Activated naive CD8-positive, alpha-beta T cell (primary cell): ENCODE results near the gene TFG.

Experiments used
- H3K27ac Mint-ChIP-seq: one replicate; pipeline ENCODE4 v1.8.0; 2021; ENCODE audit warnings: mixed read lengths
- H3K27me3 Mint-ChIP-seq: one replicate; pipeline ENCODE4 v1.8.0; 2021; ENCODE audit warnings: mixed read lengths
- H3K36me3 Mint-ChIP-seq: one replicate; pipeline ENCODE4 v1.8.0; 2021; ENCODE audit warnings: mixed read lengths
- H3K4me1 Mint-ChIP-seq: one replicate; pipeline ENCODE4 v1.8.0; 2021; ENCODE audit warnings: low read depth, mixed read lengths
- H3K4me3 Mint-ChIP-seq: one replicate; pipeline ENCODE4 v1.8.0; 2021; ENCODE audit warnings: mild to moderate bottlenecking, mixed read lengths
- H3K9me3 Mint-ChIP-seq: one replicate; pipeline ENCODE4 v1.8.0; 2021; ENCODE audit warnings: low read depth, mixed read lengths

The TFG gene

DNA sequence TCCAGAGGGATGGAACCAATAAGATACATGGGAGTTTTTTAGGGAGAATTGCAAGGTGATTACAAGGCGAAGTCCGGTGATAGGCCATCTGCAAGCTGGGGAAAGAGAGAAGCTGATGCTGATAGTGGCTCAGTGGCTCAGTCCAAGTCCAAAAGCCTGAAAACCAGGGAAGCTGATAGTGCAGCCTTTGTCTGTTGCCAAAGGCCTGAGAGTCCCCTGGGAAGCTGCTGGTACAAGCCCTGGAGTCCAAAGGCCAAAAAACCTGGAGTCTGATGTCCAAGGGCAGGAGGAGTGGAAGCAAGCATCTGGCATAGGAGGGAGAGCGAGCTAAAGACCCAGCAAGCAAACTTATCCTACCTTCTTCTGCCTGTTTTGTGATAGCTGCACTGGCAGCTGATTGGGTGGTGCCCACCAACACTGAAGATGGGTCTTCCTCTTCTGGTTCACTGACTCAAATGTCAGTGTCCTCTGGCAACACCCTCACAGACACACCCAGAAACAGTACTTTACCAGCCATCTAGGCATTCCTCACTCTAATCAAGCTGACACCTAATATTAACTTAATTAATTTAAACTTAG lies 16.7 kb downstream of the TFG start:
- peaks cover 15% of the 10 kb centered on the region for H3K4me1 Mint-ChIP-seq
- no peaks in the 10 kb centered on the region for H3K27me3 Mint-ChIP-seq
- H3K4me3 Mint-ChIP-seq: no peak overlapping the region
- no peak overlapping the region for H3K27ac Mint-ChIP-seq
- H3K36me3 Mint-ChIP-seq: peaks cover 11% of the 10 kb centered on the region
- no peaks in the 10 kb centered on the region for H3K9me3 Mint-ChIP-seq

DNA sequence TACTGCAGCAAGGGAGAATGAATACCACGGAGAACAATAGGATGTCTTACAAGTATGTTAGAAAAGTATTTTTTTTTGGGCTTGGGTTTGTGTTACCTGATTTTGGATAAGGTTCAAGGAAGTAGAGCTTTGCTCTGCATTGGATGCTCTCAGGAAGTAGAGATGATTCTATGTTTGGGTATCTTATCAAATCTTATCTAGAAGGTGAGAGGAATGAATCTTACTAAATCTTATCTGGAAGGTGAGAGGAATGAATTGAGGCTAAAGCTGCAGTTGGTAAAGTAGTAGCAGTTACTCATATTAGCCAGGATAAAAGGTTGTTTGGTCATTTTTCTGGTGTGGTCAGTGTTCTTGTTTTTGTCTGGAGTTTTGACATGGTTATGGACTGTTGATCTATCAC lies 17.4 kb downstream of the TFG start:
- Mint-ChIP-seq H3K27ac (no peak overlapping the region), H3K36me3 (peaks cover 11% of the 10 kb centered on the region), H3K4me3 (no peak overlapping the region), H3K27me3 (no peaks in the 10 kb centered on the region), H3K9me3 (no peaks in the 10 kb centered on the region), H3K4me1 (peaks cover 15% of the 10 kb centered on the region)

DNA sequence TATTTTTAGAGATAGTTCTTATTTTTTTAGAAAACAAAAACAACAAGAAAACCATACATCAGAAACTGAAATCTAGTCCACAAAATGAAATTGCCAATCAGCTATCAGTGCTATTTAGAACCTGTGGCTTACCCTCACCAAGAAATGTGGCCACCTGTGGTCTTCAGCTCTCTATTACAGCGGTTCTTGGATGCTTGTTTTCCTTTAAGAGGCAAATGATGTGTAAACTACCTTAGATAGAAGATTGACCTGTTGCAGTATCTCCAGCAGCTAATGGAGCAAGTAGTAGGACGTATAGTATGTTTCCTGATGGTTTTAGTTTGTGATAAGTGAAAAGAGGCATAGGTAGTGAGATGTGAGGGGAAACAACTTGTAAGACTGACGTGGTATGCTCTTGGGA lies 21.2 kb downstream of the TFG start:
- Mint-ChIP-seq H3K9me3 (no peaks in the 10 kb centered on the region), H3K4me3 (no peak overlapping the region), H3K4me1 (peaks cover 20% of the 10 kb centered on the region), H3K27me3 (no peaks in the 10 kb centered on the region), H3K36me3 (peaks cover 8% of the 10 kb centered on the region), H3K27ac (no peak overlapping the region)

DNA sequence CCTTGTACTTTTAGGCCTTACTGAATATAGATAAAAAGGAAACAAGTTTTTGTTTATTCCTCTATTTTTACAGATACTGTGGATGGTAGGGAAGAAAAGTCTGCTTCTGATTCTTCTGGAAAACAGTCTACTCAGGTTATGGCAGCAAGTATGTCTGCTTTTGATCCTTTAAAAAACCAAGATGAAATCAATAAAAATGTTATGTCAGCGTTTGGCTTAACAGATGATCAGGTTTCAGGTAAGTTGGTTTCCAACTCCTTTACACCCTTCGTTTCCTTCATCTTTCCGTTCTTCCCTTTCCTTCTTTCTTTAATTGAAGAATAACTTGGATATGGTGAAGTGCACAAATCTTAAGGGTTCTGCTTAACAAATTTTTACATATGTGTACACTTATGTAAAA lies 23.1 kb downstream of the TFG start:
- Mint-ChIP-seq H3K4me3 (no peak overlapping the region), H3K36me3 (peaks cover 12% of the 10 kb centered on the region)

DNA sequence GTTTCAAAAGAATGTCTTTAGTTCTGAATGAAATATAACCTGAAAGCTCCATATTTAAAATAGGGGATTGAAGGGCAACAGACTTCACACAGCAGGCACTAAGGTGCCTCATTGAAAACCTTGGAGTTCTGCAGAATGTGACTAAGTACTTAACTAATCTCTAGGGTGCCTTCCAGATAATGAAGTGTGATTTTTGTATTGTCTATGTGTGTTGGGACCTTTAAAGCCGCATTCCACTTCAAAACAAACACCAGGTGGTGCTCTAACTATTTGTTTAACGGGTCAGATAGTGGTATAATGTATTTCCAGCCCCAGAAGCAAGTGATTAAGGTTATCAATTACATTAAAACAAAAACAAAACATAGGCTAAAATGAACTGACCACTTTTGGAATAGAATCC lies 28.0 kb downstream of the TFG start:
- H3K27me3 Mint-ChIP-seq: no peaks in the 10 kb centered on the region
- no peak overlapping the region for H3K4me3 Mint-ChIP-seq
- H3K27ac Mint-ChIP-seq: no peak overlapping the region
- H3K9me3 Mint-ChIP-seq: no peaks in the 10 kb centered on the region
- peaks cover 8% of the 10 kb centered on the region for H3K4me1 Mint-ChIP-seq
- H3K36me3 Mint-ChIP-seq: peaks cover 9% of the 10 kb centered on the region

More for the DNA sequence above, 23.1 kb downstream of the TFG start:
- Mint-ChIP-seq H3K4me1 (peaks cover 5% of the 10 kb centered on the region), H3K27me3 (no peaks in the 10 kb centered on the region), H3K27ac (no peak overlapping the region), H3K9me3 (no peaks in the 10 kb centered on the region)

DNA sequence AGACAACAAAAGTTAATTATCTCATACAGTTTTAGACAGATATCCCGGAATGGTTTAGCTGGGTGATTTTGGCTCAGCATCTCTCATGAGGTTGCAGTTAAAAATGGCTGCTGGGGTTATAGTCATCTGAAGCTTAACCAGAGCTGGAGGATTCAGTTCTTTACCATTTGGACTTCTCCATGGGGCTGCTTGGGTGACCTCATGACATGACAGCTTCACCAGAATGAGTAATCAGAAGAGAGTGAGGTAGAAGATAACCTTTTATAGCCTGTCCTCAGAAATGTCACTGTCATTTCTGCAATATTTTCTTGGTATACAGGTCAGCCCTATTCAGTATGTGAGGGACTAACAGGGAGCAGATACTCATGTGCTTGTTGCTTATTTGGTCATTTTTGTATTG lies 30.9 kb downstream of the TFG start:
- H3K4me1 Mint-ChIP-seq: peaks cover 3% of the 10 kb centered on the region
- no peaks in the 10 kb centered on the region for H3K27me3 Mint-ChIP-seq
- H3K36me3 Mint-ChIP-seq: peaks cover 10% of the 10 kb centered on the region
- no peak overlapping the region for H3K4me3 Mint-ChIP-seq
- H3K9me3 Mint-ChIP-seq: no peaks in the 10 kb centered on the region
- no peak overlapping the region for H3K27ac Mint-ChIP-seq

DNA sequence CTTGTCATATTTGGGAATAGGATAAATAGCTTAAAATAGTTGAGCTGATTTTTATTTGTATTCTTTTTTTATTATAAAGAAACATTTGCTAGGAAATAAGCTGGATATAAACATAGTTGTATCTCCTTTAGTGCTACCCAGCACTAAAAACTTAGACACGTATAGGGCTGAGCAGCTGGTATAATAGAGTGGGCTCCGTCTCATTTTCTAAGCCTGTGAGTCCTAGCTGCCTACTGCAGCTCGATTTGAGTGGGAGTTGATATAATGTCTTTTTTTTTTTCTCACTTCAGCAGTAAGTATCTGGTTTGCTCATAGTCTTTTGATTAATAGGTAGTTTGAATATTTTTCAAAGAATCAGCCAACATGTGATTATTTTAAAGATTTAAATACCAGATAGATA lies 34.2 kb downstream of the TFG start:
- no peaks in the 10 kb centered on the region for H3K27me3 Mint-ChIP-seq
- H3K4me3 Mint-ChIP-seq: no peak overlapping the region
- H3K4me1 Mint-ChIP-seq: peaks cover 2% of the 10 kb centered on the region
- H3K27ac Mint-ChIP-seq: no peak overlapping the region
- H3K9me3 Mint-ChIP-seq: no peaks in the 10 kb centered on the region
- H3K36me3 Mint-ChIP-seq: peaks cover 9% of the 10 kb centered on the region

DNA sequence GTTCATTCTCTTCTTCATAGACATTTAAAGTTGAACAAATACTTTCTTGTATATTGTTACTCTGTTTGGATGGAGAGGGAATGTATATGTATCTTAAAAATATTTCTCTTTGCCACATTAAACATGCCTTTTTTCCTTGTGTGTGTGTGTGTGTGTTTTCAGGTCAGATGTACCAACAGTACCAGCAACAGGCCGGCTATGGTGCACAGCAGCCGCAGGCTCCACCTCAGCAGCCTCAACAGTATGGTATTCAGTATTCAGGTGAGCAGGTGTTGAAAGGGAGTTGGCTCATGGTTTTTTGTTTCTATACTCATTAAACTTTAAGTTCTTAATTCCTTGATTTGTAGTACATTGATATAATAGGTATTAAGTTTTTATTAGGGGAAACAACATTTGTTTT lies 35.4 kb downstream of the TFG start:
- H3K36me3 Mint-ChIP-seq: peaks cover 14% of the 10 kb centered on the region
- H3K9me3 Mint-ChIP-seq: no peaks in the 10 kb centered on the region
- no peaks in the 10 kb centered on the region for H3K27me3 Mint-ChIP-seq
- no peak overlapping the region for H3K4me3 Mint-ChIP-seq
- peaks cover 2% of the 10 kb centered on the region for H3K4me1 Mint-ChIP-seq
- H3K27ac Mint-ChIP-seq: no peak overlapping the region

DNA sequence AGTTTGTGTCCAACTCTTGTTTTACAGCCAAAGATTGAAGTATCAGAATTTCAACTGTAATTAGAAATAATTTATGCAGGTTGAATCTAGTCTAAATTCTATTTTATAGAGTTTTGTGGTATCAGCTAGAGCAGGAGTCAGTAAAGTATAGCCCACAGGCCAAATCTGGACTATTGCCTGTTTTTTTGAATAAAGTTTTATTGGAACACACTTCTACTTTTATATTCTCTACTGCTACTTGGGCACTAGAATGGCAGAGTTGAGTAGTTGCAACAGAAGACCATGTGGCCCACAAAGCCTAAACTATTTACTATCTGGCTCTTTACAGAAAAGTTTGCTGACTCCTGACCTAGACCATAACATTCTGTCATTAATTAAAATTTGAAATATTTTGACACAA lies 36.3 kb downstream of the TFG start:
- Mint-ChIP-seq H3K27ac (no peak overlapping the region), H3K36me3 (peaks cover 14% of the 10 kb centered on the region)

DNA sequence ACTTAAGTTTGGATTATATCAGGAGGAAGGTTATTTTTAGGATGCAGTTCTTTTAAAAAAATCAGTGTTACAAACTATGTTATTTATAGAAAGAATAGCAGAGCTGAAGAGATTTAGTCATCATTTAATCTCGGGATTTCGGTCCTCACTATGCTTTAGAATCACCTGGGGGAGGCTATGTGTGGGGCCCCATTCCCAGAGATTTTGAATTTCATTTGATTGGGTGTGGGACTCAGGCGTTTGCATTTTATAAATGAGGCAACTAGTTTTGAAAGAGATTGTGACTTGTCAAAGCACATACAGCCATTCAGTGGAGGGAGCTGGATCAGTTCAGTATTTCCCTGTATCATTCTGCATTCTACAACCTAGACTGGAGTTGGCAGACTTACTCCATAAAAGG lies 36.8 kb downstream of the TFG start:
- Mint-ChIP-seq H3K4me1 (no peaks in the 10 kb centered on the region), H3K27ac (no peak overlapping the region), H3K9me3 (no peaks in the 10 kb centered on the region), H3K27me3 (no peaks in the 10 kb centered on the region), H3K36me3 (peaks cover 14% of the 10 kb centered on the region), H3K4me3 (no peak overlapping the region)

More for the DNA sequence above, 36.3 kb downstream of the TFG start:
- Mint-ChIP-seq H3K9me3 (no peaks in the 10 kb centered on the region), H3K27me3 (no peaks in the 10 kb centered on the region), H3K4me3 (no peak overlapping the region), H3K4me1 (no peaks in the 10 kb centered on the region)

DNA sequence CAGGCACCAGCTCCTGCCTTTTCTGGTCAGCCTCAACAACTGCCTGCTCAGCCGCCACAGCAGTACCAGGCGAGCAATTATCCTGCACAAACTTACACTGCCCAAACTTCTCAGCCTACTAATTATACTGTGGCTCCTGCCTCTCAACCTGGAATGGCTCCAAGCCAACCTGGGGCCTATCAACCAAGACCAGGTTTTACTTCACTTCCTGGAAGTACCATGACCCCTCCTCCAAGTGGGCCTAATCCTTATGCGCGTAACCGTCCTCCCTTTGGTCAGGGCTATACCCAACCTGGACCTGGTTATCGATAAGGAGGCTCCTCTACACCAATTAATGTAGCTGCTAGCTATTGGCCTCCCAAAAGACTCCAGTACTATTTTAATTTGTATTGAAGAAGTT lies 38.9 kb downstream of the TFG start:
- peaks cover 15% of the 10 kb centered on the region for H3K36me3 Mint-ChIP-seq
- no peak overlapping the region for H3K4me3 Mint-ChIP-seq
- no peak overlapping the region for H3K27ac Mint-ChIP-seq

DNA sequence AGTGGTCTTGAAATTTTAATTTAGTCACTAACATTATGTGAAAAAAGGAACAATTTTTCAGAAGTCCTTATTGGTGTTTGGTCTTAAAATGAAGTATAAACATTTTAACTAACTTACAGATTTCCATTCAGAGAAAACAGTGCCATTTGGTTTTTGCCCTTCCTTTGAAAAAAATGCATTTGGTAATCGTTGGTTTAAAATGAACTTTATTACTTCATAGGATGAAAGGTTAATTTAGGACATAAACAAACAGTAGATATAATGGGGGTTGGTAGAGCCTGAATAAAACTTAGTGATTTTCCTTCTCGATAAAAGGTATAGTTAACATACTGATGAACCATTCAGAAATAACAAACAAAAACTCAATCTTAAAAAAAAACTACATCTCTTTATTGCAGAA lies 39.7 kb downstream of the TFG start:
- no peaks in the 10 kb centered on the region for H3K27me3 Mint-ChIP-seq
- H3K27ac Mint-ChIP-seq: no peak overlapping the region
- H3K36me3 Mint-ChIP-seq: peaks cover 15% of the 10 kb centered on the region
- no peaks in the 10 kb centered on the region for H3K4me1 Mint-ChIP-seq
- H3K4me3 Mint-ChIP-seq: no peak overlapping the region
- H3K9me3 Mint-ChIP-seq: no peaks in the 10 kb centered on the region

More for the DNA sequence above, 38.9 kb downstream of the TFG start:
- Mint-ChIP-seq H3K4me1 (no peaks in the 10 kb centered on the region), H3K27me3 (no peaks in the 10 kb centered on the region), H3K9me3 (no peaks in the 10 kb centered on the region)

DNA sequence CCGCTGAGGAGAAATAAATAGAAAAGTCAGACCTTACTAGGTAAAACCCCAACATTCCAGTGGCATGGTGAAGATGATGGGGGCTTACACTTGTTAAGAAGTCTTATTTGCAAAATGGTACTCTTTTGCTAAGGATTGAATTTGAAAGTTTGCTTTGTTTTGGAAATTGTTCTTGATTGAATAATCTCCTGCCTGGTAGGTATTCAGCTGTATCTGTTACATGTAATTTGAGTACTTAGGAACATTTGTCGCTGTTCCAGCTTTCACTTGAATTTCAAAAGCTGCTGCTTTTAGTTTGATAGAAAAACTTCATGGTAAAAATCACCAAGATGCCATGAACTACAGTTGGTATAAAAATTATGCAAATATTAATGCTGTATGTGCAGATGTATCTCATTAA lies 44.6 kb downstream of the TFG start:
- Mint-ChIP-seq H3K4me3 (no peak overlapping the region), H3K27me3 (no peaks in the 10 kb centered on the region), H3K9me3 (no peaks in the 10 kb centered on the region), H3K27ac (no peak overlapping the region), H3K36me3 (peaks cover 15% of the 10 kb centered on the region), H3K4me1 (no peaks in the 10 kb centered on the region)

DNA sequence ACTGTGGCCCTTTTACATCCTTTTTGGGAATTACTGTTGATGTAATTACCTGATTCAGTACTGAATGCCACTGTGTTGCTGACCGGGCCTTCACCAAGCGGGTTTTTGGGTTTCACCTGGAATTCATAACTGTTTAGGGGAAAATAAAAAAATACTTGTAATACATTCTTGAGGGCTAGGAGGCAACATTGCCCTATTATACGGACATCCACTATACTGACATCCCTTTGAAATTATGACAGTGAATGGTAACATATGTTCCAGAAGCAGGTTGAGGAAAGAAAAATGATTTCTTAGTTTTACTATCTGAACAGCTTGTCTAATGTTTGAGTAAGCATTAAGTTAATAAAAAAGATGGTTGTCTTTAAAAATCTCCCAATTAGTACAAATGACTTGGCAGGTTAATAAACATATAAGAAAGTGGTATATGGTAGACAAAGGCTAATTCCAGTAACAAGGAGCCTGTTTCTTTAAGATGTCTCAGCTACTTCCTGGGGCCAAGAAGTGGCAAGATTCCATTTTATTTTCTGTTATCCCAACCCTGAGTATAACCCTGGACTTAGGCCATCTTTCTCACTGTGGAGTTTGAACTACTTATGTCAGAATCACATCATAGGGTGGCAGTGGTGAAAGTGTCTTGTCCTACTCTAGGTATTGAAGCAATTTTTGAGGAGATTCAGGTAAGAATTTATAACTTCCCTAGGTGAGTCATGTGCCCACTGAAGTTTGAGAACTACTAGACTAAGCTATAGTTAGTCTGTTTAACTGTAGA lies 45.5 kb downstream of the TFG start:
- no peaks in the 10 kb centered on the region for H3K9me3 Mint-ChIP-seq
- H3K4me3 Mint-ChIP-seq: no peak overlapping the region
- H3K27me3 Mint-ChIP-seq: no peaks in the 10 kb centered on the region
- H3K4me1 Mint-ChIP-seq: no peaks in the 10 kb centered on the region
- H3K36me3 Mint-ChIP-seq: peaks cover 14% of the 10 kb centered on the region
- peak overlapping the region; percentile 17 for H3K27ac Mint-ChIP-seq

DNA sequence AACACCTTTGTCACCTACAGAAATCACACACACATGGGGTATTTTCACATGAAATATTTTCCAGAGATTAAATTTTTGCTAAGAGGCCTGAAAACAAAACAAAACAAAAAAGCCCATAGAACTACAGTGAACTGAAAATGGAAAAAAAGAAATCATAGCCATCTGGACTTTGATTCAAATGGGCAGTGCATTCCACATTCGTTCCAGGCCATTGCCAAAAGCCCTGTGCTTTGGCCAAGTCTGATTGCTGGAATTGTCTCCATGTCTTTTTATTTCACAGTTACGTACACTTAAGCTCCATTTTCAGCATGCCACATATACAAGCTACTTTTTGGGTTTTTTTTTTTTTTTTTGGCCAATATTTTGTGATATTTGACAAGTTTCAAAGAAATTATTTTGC lies 47.1 kb downstream of the TFG start:
- Mint-ChIP-seq H3K36me3 (peaks cover 14% of the 10 kb centered on the region), H3K27ac (no peak overlapping the region), H3K27me3 (no peaks in the 10 kb centered on the region), H3K4me3 (no peak overlapping the region), H3K9me3 (no peaks in the 10 kb centered on the region), H3K4me1 (no peaks in the 10 kb centered on the region)

DNA sequence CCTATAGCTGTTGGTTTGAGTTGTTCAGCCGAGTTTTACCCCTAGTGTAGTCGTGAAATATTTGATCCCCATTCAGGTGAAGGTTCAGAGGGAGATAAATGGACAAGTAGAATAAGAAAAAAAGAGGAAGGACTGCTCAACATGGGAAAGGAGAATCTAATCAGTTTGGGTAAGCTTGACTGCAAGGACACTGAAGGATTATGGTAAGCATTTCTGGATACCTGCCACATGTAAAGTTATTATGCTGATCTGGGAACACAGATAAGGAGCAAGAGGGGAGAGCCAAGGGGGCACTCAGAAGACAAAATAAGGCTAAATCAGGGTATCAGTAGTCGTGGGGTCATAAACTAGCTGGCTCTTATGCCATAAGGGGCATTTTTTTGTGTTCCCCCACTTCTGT lies 49.9 kb downstream of the TFG start:
- Mint-ChIP-seq H3K4me3 (no peak overlapping the region), H3K27ac (no peak overlapping the region), H3K4me1 (no peaks in the 10 kb centered on the region), H3K27me3 (no peaks in the 10 kb centered on the region), H3K36me3 (peaks cover 9% of the 10 kb centered on the region), H3K9me3 (no peaks in the 10 kb centered on the region)
